Placental epithelial cell (primary cell): ENCODE results near the gene NR2E1. TPM values are rescaled to one million over a fixed set of nuclear protein-coding genes. Genes with fewer than 3 reads are reported as not detected.

ENCODE experiments used
- total RNA-seq: library from RNA; depleted of rRNA; stranded (reverse); fragments of >200 nt; gene quantifications from 2 replicates; pipeline ENCODE4 v1.2.3, GENCODE V29; 2012

The NR2E1 gene
- total RNA-seq, result not detected in 2 replicates

DNA sequence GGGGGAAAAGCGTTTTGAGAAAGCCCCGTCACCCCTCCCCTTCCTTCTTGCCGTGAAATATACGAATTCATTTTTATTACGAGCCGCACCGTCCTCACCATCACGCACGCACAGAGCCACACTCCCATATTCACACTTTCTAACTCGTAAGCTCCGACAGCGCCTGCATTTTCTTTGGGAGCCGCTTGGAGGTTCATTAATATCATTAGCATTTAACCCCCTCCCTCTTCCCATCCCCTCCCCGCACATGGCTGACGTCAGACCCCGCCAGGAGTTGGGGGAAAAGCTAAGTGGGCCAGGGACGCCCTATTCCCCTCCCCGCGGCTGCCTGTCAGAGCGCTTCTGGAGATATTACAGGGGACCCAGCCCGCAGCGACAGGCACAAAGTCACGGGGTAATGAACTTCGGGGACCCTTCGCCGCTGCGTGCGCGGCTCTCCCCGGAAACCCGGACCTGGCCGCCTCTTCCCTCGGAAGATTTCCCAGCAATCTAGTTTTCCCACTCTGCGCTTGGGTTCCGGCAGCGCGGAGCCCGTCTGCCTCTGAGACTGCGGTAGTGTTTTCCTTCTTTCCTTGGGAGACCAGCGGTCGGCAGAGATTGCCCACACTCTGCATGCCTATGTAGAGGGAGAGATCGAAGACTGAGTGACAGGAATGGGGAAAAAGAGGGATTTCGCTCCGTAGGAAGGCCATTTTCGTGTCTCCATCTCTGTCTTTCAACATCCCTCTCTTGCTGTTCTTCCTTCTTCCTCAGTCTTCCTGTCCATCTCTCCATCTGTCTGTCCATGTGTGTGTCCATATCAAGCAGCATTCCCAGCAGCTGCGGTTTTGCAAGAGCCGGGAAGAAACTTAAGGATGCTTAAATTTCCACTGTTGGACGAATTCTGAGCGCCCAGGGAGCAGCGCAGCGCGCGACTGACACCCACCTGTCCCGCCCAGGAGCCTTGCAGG lies at the start of gene NR2E1:
TSS of gene NR2E1 (plus strand) at position 309 of the 950 bp plus-strand sequence. CDS start 744 bp downstream, outside the sequence.

Other genes starting within 250 kb of the NR2E1 start
- 11.7 and 19.6 TPM in 2 replicates for gene SEC63, start 207.8 kb upstream of the NR2E1 start, total RNA-seq
- gene OSTM1, start 91.3 kb upstream of the NR2E1 start, total RNA-seq, result 5.1 and 27.1 TPM in 2 replicates
- 133 and 177 TPM in 2 replicates for gene SNX3, start 95.0 kb downstream of the NR2E1 start, total RNA-seq
- 6.5 and 8.2 TPM in 2 replicates for gene AFG1L, start 129.0 kb downstream of the NR2E1 start, total RNA-seq